Fibroblast of lung (primary cell): Measurements from ENCODE around the gene MAP4K4.

Source experiments
- CTCF ChIP-seq, 2 donors: IDR thresholded peaks in 1 of 2; conservative IDR thresholded peaks in 1 of 2; 1 replicate in 1 of 2; 2 replicates in 1 of 2; pipeline ENCODE4 v1.5.1; 2011 to 2012; ENCODE audit warnings: low read length in 2 of 2, control low read depth in 1 of 2, inconsistent platforms in 1 of 2, low read depth in 1 of 2, mild to moderate bottlenecking in 1 of 2
- EZH2 ChIP-seq: IDR thresholded peaks from 2 replicates; pipeline ENCODE4 v1.5.1; 2012; ENCODE audit warnings: low read length, control low read depth, mild to moderate bottlenecking; ENCODE audit errors: missing control alignments

- no peak for TF ChIP-seq CTCF (conservative IDR thresholded peaks at IDR 0.05 in 1 of 2, IDR thresholded peaks at IDR 0.05 in 1 of 2; ENCODE audit: low read depth in 1 of 2, low read length in 2 of 2)
- no peak for TF ChIP-seq EZH2
Measured at GRCh38 chr2:101826716-101827115, 129.2 kb downstream of the MAP4K4 start.
